ENCODE data around the gene NUDT3. TPM values are rescaled to one million over a fixed set of nuclear protein-coding genes. Genes with fewer than 3 reads are reported as not detected.

The NUDT3 gene
- total and polyA plus RNA-seq, 4 donors, result 3.2 to 20.2 (median 9.5) TPM

GRCh38 chr6:34310817-34311216 lies 81.7 kb downstream of the NUDT3 start:
- H3K4me1 ChIP-seq (ENCODE audit: control insufficient read depth in 4 of 4, insufficient read depth in 4 of 4, low read length in 3 of 4), result peaks cover 10 to 27% (median 19%) of the 10 kb centered on the region in 4 donors
- DNase-seq (ENCODE audit: low spot score), result no peak
- no peak for TF ChIP-seq NR2F2 (IDR thresholded peaks at IDR 0.05)
- TF ChIP-seq JUND (IDR thresholded peaks at IDR 0.05), result no peak
- TF ChIP-seq FOXA2 (IDR thresholded peaks at IDR 0.05), result no peak
- TF ChIP-seq ATF3 (IDR thresholded peaks at IDR 0.05), result no peak
- no peak for TF ChIP-seq SP1 (IDR thresholded peaks at IDR 0.05)
- no peak for TF ChIP-seq HNF4A (conservative IDR thresholded peaks at IDR 0.05)
- WGBS, result 92% methylated on average over 6 of the region's 6 CpGs
- no peaks in the 10 kb centered on the region for H3K27me3 ChIP-seq (ENCODE audit: control insufficient read depth in 4 of 4, insufficient read depth in 4 of 4, low read length in 3 of 4)
- no peaks in the 10 kb centered on the region for H3K9me3 ChIP-seq (ENCODE audit: control insufficient read depth in 4 of 4, low read length in 3 of 4)
- no peak overlapping the region for H3K4me3 ChIP-seq (ENCODE audit: low read depth in 1 of 3, low read length in 3 of 3)
- H3K36me3 ChIP-seq (ENCODE audit: control insufficient read depth in 4 of 4, insufficient read depth in 3 of 4, low read depth in 1 of 4, low read length in 3 of 4), result no peaks in the 10 kb centered on the region
- H3K9ac ChIP-seq (ENCODE audit: low read depth in 1 of 2, low read length in 2 of 2), result no peak overlapping the region
- no peak overlapping the region for H3K27ac ChIP-seq (ENCODE audit: low read depth in 1 of 2, low read length in 2 of 2)

GRCh38 chr6:34308483-34308882 lies 84.0 kb downstream of the NUDT3 start:
- H3K9ac ChIP-seq (ENCODE audit: low read depth in 1 of 2, low read length in 2 of 2), result no peak overlapping the region
- no peaks in the 10 kb centered on the region for H3K9me3 ChIP-seq (ENCODE audit: control insufficient read depth in 4 of 4, low read length in 3 of 4)
- no peak for DNase-seq (ENCODE audit: low spot score)
- H3K4me3 ChIP-seq (ENCODE audit: low read depth in 1 of 3, low read length in 3 of 3), result no peak overlapping the region
- TF ChIP-seq ZBTB33 (IDR thresholded peaks at IDR 0.05), result no peak
- TF ChIP-seq NR2F2 (IDR thresholded peaks at IDR 0.05), result no peak
- no peak for TF ChIP-seq ATF3 (IDR thresholded peaks at IDR 0.05)
- TF ChIP-seq EGR1 (IDR thresholded peaks at IDR 0.05; ENCODE audit: low read depth in 2 of 2), result no peak
- TF ChIP-seq HNF4A (conservative IDR thresholded peaks at IDR 0.05), result no peak
- no peak for TF ChIP-seq YY1 (IDR thresholded peaks at IDR 0.05)
- TF ChIP-seq TAF1 (conservative IDR thresholded peaks at IDR 0.05), result no peak
- TF ChIP-seq RXRA (IDR thresholded peaks at IDR 0.05), result no peak
- TF ChIP-seq GABPA (IDR thresholded peaks at IDR 0.05 in 1 of 2, conservative IDR thresholded peaks at IDR 0.05 in 1 of 2), result no peak
- no peak for TF ChIP-seq CTCF (IDR thresholded peaks at IDR 0.05; ENCODE audit: low read depth, low read length, missing input control)
- no peak for TF ChIP-seq SP1 (IDR thresholded peaks at IDR 0.05)
- no peak for TF ChIP-seq JUND (IDR thresholded peaks at IDR 0.05)
- TF ChIP-seq FOXA1 (IDR thresholded peaks at IDR 0.05), result no peak
- no peak for TF ChIP-seq HNF4G (IDR thresholded peaks at IDR 0.05)
- TF ChIP-seq MAX (IDR thresholded peaks at IDR 0.05), result no peak
- H3K4me1 ChIP-seq (ENCODE audit: control insufficient read depth in 4 of 4, insufficient read depth in 4 of 4, low read length in 3 of 4), result peaks cover 14 to 34% (median 22%) of the 10 kb centered on the region in 4 donors
- no peaks in the 10 kb centered on the region for H3K36me3 ChIP-seq (ENCODE audit: control insufficient read depth in 4 of 4, insufficient read depth in 3 of 4, low read depth in 1 of 4, low read length in 3 of 4)
- H3K27me3 ChIP-seq (ENCODE audit: control insufficient read depth in 4 of 4, insufficient read depth in 4 of 4, low read length in 3 of 4), result no peaks in the 10 kb centered on the region
- WGBS, result 94% methylated on average over 2 of the region's 2 CpGs
- peak overlapping the region in 1 of 2 donors; percentile 22 for H3K27ac ChIP-seq (ENCODE audit: low read depth in 1 of 2, low read length in 2 of 2)
